GM23338 (cell line): Measurements from ENCODE around the gene LCN10. TPM values are rescaled to one million over a fixed set of nuclear protein-coding genes. Genes with fewer than 3 reads are reported as not detected.

ENCODE experiments used
- ATAC-seq: fragments of 200-7000 bp; cut with Tn5 transposase; 3 replicates; pipeline ENCODE4 v1.9.1; 2020
- DNase-seq: peaks from one replicate; pipeline ENCODE4 v3.0.0-alpha.2; 2015; ENCODE audit warnings: low spot score
- H2AFZ ChIP-seq: fragments of 200-600 bp; sonication (generic); 2 replicates; pipeline ENCODE4 v1.8.0; 2016; ENCODE audit warnings: antibody characterized with exemption, mild to moderate bottlenecking, moderate library complexity
- H3F3A ChIP-seq: fragments of 200-600 bp; sonication (generic); replicated peaks from 2 replicates; pipeline ENCODE4 v1.8.0; 2017; ENCODE audit warnings: antibody characterized with exemption, mixed run types, low read depth
- H3K27ac ChIP-seq: fragments of 200-600 bp; sonication (generic); 2 replicates; pipeline ENCODE4 v1.6.1; 2016; ENCODE audit warnings: low read depth
- H3K27me3 ChIP-seq: fragments of 200-600 bp; sonication (generic); 2 replicates; pipeline ENCODE4 v1.8.0; 2016; ENCODE audit warnings: mild to moderate bottlenecking, mixed run types, moderate library complexity; ENCODE audit not compliant: insufficient read depth
- H3K36me3 ChIP-seq: fragments of 200-600 bp; sonication (generic); 2 replicates; pipeline ENCODE4 v1.8.0; 2016; ENCODE audit warnings: mild to moderate bottlenecking; ENCODE audit not compliant: insufficient read depth
- H3K4me1 ChIP-seq: fragments of 200-600 bp; sonication (generic); 2 replicates; pipeline ENCODE4 v1.8.0; 2016; ENCODE audit warnings: mild to moderate bottlenecking, moderate library complexity; ENCODE audit not compliant: insufficient read depth
- H3K4me2 ChIP-seq: fragments of 200-600 bp; sonication (generic); 2 replicates; pipeline ENCODE4 v1.7.1; 2017; ENCODE audit warnings: mixed run types
- H3K4me3 ChIP-seq: fragments of 200-600 bp; sonication (generic); 2 replicates; pipeline ENCODE4 v1.6.1; 2016; ENCODE audit warnings: mixed run types
- H3K79me2 ChIP-seq: fragments of 200-600 bp; sonication (generic); replicated peaks from 2 replicates; pipeline ENCODE4 v1.8.0; 2017; ENCODE audit warnings: mild to moderate bottlenecking; ENCODE audit not compliant: insufficient read depth
- H3K9me2 ChIP-seq: fragments of 200-600 bp; sonication (generic); 2 replicates; pipeline ENCODE4 v1.8.0; 2017; ENCODE audit not compliant: insufficient read depth
- H4K20me1 ChIP-seq: fragments of 200-600 bp; sonication (generic); replicated peaks from 2 replicates; pipeline ENCODE4 v1.8.0; 2017; ENCODE audit warnings: mild to moderate bottlenecking; ENCODE audit not compliant: insufficient read depth
- H3K27ac Mint-ChIP-seq: 2 replicates; pipeline ENCODE4 v1.8.0; 2020; ENCODE audit warnings: inconsistent platforms, mild to moderate bottlenecking, moderate library complexity, mixed read lengths
- H3K27me3 Mint-ChIP-seq: 3 replicates; pipeline ENCODE4 v1.8.0; 2022; ENCODE audit warnings: low read depth, mild to moderate bottlenecking, moderate library complexity, mixed read lengths, inconsistent platforms; ENCODE audit not compliant: insufficient read depth, poor library complexity
- H3K36me3 Mint-ChIP-seq: 3 replicates; pipeline ENCODE4 v1.8.0; 2021; ENCODE audit warnings: low read depth, mild to moderate bottlenecking, inconsistent platforms, moderate library complexity, mixed read lengths
- H3K4me1 Mint-ChIP-seq: 3 replicates; pipeline ENCODE4 v1.8.0; 2020; ENCODE audit warnings: mild to moderate bottlenecking, inconsistent platforms, mixed read lengths
- H3K4me3 Mint-ChIP-seq: 3 replicates; pipeline ENCODE4 v1.8.0; 2021; ENCODE audit warnings: moderate library complexity, mild to moderate bottlenecking, inconsistent platforms, mixed read lengths
- H3K9me3 Mint-ChIP-seq: 3 replicates; pipeline ENCODE4 v1.8.0; 2020; ENCODE audit warnings: moderate library complexity, mild to moderate bottlenecking, inconsistent platforms, mixed read lengths
- CTCF ChIP-seq, 2 experiments: fragments of 200-600 bp in 1 of 2; sonication (generic) in 1 of 2; conservative IDR thresholded peaks; 2 replicates each; pipeline versions ENCODE4 v1.5.1 to v1.6.1; 2016 to 2017; ENCODE audit warnings: antibody characterized with exemption in 2 of 2, low read depth in 2 of 2, mild to moderate bottlenecking in 2 of 2, moderate library complexity in 1 of 2
- ETS1 ChIP-seq: IDR thresholded peaks from 2 replicates; pipeline ENCODE4 v1.6.1; 2016; ENCODE audit warnings: antibody characterized with exemption
- EZH2 ChIP-seq: fragments of 200-600 bp; sonication (generic); IDR thresholded peaks from one replicate; pipeline ENCODE4 v1.8.0; 2017; ENCODE audit warnings: antibody characterized with exemption, mild to moderate bottlenecking, low read depth; ENCODE audit not compliant: unreplicated experiment
- EZH2phosphoT487 ChIP-seq: fragments of 200-600 bp; sonication (generic); IDR thresholded peaks from one replicate; pipeline ENCODE4 v1.8.1; 2018; ENCODE audit warnings: antibody characterized with exemption; ENCODE audit not compliant: unreplicated experiment
- JUNB ChIP-seq: IDR thresholded peaks from one replicate; pipeline ENCODE4 v1.6.1; 2016; ENCODE audit warnings: antibody characterized with exemption; ENCODE audit not compliant: unreplicated experiment
- NANOG ChIP-seq: IDR thresholded peaks from 2 replicates; pipeline ENCODE4 v1.6.1; 2016; ENCODE audit warnings: antibody characterized with exemption, borderline replicate concordance
- POLR2AphosphoS5 ChIP-seq: IDR thresholded peaks from 2 replicates; pipeline ENCODE4 v1.6.1; 2016; ENCODE audit warnings: antibody characterized with exemption, low read depth
- STAT1 ChIP-seq: IDR thresholded peaks from one replicate; pipeline ENCODE4 v1.6.1; 2016; ENCODE audit warnings: antibody characterized with exemption; ENCODE audit not compliant: unreplicated experiment
- ZNF114 ChIP-seq: fragments of 250-450 bp; sonication (Bioruptor Pico); IDR thresholded peaks from 2 replicates; pipeline ENCODE4 v1.5.0; 2020; ENCODE audit warnings: mild to moderate bottlenecking, moderate library complexity
- ZNF331 ChIP-seq: fragments of 250-450 bp; sonication (Bioruptor Pico); IDR thresholded peaks from 2 replicates; pipeline ENCODE4 v1.5.0; 2020; ENCODE audit warnings: low read depth, mild to moderate bottlenecking, moderate library complexity
- ZNF462 ChIP-seq: fragments of 250-450 bp; sonication (Bioruptor Pico); IDR thresholded peaks from 2 replicates; pipeline ENCODE4 v1.5.0; 2020; ENCODE audit warnings: mild to moderate bottlenecking, moderate library complexity
- polyA plus RNA-seq: library from polyadenylated mRNA; unstranded; fragments of >200 nt; fragmentation: Nextera tagmentation; extraction: Ambion mirVana; gene quantifications from 2 replicates; pipeline ENCODE4 v1.2.1, GENCODE V29; 2016
- total RNA-seq: library from RNA; depleted of rRNA; stranded (reverse); fragments of >200 nt; shearing (Covaris generic); gene quantifications from 2 replicates; pipeline ENCODE4 v1.2.3, GENCODE V29; 2014

The LCN10 gene
- total and polyA plus RNA-seq, 2 experiments from 2014 or later = 0.45 to 0.74 TPM

- Histone ChIP-seq H3K27me3 (peaks cover 13% of the 10 kb centered on the region), H3K4me1 (peaks cover 4% of the 10 kb centered on the region; the same call in 1 of the 2 replicates), H3K36me3 (no peaks in the 10 kb centered on the region), H3K4me2 (no peak overlapping the region), H3K79me2 (no peaks in the 10 kb centered on the region), H2AFZ (no peak overlapping the region), H3F3A (0 out of 2 replicates have a peak, but pooled peaks cover 7% of the 10 kb centered on the region), H3K27ac (no peak overlapping the region), H3K4me3 (no peak overlapping the region), H4K20me1 (no peaks in the 10 kb centered on the region), H3K9me2 (no peaks in the 10 kb centered on the region)
- ATAC-seq (no peak), DNase-seq (no peak)
- Mint-ChIP-seq H3K9me3 (no peaks in the 10 kb centered on the region), H3K36me3 (no peaks in the 10 kb centered on the region), H3K27me3 (peaks cover 17% of the 10 kb centered on the region), H3K4me1 (no peaks in the 10 kb centered on the region), H3K4me3 (no peak overlapping the region), H3K27ac (no peak overlapping the region)
- TF ChIP-seq CTCF (conservative IDR thresholded peaks at IDR 0.05; ENCODE audit: low read depth in 2 of 2) (no peak), ZNF114 (CRISPR knock-in tag) (no peak), NANOG (no peak), STAT1 (no peak), ZNF462 (no peak), ZNF331 (CRISPR knock-in tag) (no peak), POLR2AphosphoS5 (no peak), EZH2phosphoT487 (no peak), JUNB (no peak), EZH2 (no peak), ETS1 (no peak)
Measured at GRCh38 chr9:136707011-136707410, 35.7 kb downstream of the LCN10 start.
